Renal pelvis (tissue), 4 donors: Measurements from ENCODE around the gene TECTA. TPM values are rescaled to one million over a fixed set of nuclear protein-coding genes. Genes with fewer than 3 reads are reported as not detected.
"Not testable (repeated sequence)": the region's sequence is repeated elsewhere in the genome, so short reads cannot be mapped to it uniquely, and the experiment has no call there.

Experiments
- DNase-seq: peaks from one replicate; pipeline ENCODE4 v3.0.0-alpha.2; 2013
- polyA plus RNA-seq, 3 donors: library from polyadenylated mRNA; unstranded; fragments of 120-200 nt; gene quantifications; one replicate each; pipeline ENCODE4 v1.2.1, GENCODE V29; 2013; ENCODE audit not compliant: insufficient read length in 3 of 3

TECTA gene
- polyA plus RNA-seq, 3 donors, result 2.0 to 2.7 (median 2.4) TPM

GRCh38 chr11:121091492-121092152 is 9.4 kb upstream of the TECTA start:
- no peak for DNase-seq

- no peak for DNase-seq
These were observed 5.5 kb upstream of the TECTA start for GRCh38 chr11:121095561-121095960.

DNA sequence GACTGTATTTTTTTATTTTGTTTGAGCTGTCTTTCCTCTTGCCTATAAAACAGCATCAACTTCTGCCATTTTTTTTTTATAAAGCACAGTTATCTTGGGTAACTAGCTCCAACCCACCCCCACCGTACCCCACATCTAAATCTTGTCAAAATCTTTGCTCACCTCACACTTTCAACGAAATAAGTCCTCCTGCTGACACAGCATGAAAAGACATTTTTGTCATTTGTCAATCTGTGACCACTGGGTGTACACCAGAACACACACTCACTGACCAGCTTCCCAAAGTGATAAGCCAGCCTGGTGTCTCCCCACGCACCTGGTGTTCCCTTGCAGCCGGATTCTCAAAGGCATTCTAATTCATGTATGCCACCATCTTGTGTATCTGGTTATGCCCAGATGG is 1.7 kb upstream of the TECTA start:
- DNase-seq, result no peak

- no peak for DNase-seq
These were observed 1.2 kb upstream of the TECTA start for GRCh38 chr11:121099885-121100284.

- no peak for DNase-seq
These were observed 3.3 kb downstream of the TECTA start for GRCh38 chr11:121104312-121104762.

- DNase-seq, result peak; percentile 45
These were observed 4.0 kb downstream of the TECTA start for GRCh38 chr11:121105063-121105480.

DNA sequence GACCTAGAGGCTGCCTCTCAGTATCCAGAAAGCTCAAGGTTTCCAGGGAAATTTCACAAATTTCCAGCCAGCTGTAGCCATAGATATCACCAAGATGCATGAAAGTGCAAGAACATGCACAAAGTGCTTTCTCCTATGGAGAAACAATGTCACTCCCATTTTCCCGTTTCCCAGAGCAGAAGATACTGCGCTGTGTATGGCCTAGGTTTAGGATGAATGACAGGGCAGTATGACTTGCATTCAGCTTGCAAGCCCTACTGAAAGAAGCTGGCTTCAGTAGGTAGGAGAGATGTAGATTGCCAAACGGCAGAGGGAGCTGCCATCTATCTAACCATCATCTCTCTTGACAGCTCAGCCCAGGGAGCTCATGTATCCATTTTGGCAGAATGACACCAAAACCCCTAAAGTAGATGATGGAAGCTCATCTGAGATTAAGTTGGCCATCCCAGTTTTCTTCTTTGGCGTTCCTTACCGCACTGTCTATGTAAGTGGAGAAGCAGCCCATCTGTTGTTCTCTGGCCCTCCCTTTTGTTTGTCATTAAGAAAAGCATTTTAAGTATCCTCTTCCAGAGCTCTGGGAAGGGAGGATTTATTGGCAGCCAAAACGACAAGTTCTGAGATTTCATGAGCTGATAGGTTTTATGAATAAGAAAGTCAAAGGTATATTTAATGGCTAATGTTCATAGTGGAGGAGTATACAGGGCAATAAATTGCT is 4.6 kb downstream of the TECTA start:
- DNase-seq, result peak; percentile 59

DNA sequence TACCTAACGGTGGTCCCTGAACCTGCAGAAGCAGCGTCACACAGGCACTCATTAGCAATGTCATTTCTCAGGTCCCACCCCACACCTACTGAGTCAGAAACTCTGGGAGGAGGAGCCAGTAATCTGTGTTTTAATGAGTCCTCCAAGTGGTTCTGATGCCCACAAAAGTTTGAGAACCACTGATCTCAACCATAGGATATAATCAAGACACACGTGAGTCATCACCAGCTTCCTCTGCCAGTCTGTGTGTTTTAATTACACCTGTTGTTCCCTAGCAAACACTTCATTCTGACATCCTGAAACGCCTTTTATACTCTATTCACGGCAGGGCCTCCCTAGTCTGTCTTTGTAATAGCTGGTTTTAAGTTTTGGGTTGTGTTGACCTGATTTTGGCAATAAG is 5.8 kb downstream of the TECTA start:
- DNase-seq, result no peak

DNA sequence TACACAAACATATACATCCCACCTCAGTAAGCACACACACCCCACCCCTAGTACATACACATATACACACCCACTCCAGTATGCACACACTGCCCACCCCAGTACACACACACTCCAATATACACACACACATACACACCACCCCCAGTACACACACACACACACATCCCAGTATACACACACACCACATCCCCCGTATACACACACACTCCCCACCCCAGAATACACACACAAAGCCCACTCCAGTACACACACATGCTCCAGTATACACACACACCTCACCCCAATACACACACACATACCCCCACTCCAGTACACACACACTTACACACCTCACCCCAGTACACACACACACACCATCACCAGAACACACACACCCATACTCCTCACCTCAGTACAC is 7.4 kb downstream of the TECTA start:
- DNase-seq, result no peak

DNA sequence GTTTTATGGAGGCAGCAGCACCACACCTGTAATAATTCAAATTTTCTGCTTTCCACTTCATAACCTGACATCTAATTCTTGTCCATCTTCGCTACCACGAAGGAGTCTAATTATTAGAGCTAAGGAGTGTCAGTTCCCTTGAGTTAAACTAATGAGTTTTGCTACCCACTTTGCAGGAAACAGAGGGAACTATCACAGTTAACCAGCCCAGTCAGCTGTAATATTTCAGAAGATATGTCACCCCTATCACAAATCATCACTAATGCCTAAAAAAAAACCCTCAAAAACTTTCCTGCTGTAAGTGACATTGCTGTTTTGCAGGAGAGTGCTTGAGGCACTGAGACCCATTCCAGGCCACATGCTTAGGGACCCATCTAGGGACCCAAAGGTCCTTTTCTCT is 8.4 kb downstream of the TECTA start:
- no peak for DNase-seq

- no peak for DNase-seq
These were observed 9.0 kb downstream of the TECTA start for GRCh38 chr11:121109916-121110586.

- no peak for DNase-seq
These were observed 10.1 kb downstream of the TECTA start for GRCh38 chr11:121110871-121111724.

- DNase-seq, result peak; percentile 42
These were observed 11.7 kb downstream of the TECTA start for GRCh38 chr11:121112498-121113455.

GRCh38 chr11:121113611-121114010 is 12.6 kb downstream of the TECTA start:
- no peak for DNase-seq

GRCh38 chr11:121115024-121115423 is 14.0 kb downstream of the TECTA start:
- not testable (repeated sequence) for DNase-seq

GRCh38 chr11:121117788-121118187 is 16.7 kb downstream of the TECTA start:
- DNase-seq, result no peak

DNA sequence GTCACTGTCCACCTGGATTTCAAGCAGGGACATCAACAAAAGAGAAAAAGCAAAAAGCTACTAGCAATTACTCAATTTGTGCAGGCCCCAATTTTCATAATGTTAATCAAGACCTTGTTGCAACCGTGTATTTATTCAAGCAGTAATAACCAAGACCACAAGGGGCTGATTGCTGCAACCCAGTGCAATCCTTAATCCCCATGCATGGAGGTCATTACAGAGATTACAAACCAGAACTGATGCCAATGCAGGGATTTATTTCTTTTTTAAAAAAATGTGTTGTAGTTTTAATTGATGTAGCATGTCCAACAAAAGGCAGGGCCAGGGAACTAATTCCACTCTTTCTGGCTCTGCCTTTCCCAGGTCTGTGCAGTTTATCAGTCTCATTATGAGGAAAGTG is 18.4 kb downstream of the TECTA start:
- DNase-seq, result no peak

GRCh38 chr11:121122328-121122727 is 21.3 kb downstream of the TECTA start:
- no peak for DNase-seq

DNA sequence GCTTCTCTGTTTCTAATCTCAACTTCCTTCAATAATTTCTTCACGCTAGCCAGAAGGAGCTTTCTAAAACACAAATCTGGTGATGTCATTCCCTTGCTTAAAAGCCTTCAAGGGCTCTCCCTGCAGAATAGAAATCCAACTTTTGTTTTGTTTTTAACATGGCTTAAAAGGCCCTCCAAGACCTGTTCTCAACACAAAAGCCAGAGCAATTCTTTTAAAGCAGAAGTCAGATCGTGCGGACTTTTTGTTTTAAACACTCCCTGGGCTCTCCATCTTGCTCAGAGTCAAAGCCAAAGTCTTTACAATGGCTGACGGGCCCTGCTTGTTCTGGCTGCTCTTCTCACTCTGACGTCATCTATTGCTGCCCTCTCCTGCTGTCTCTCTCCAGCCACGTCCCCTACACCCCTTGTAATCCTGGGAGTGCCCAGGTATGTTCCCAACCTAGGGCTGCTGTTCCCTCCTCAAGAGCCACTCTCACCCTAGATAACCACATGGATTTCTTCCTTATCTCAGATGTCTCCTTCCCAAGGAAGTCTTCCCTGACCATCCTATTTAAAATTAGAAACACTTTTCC is 22.5 kb downstream of the TECTA start:
- no peak for DNase-seq

- DNase-seq, result no peak
These were observed 26.8 kb downstream of the TECTA start for GRCh38 chr11:121127809-121128208.
